Nephron (organoid): Measurements from ENCODE around the gene TGFB3.
"Not testable (repeated sequence)": the region's sequence is repeated elsewhere in the genome, so short reads cannot be mapped to it uniquely, and the experiment has no call there.

Source experiments
- H3K27ac Mint-ChIP-seq, 3 experiments: 2 replicates each; pipeline ENCODE4 v1.8.0; 2020; ENCODE audit warnings: mixed read lengths in 3 of 3, mild to moderate bottlenecking in 2 of 3, moderate library complexity in 1 of 3
- H3K27me3 Mint-ChIP-seq: 2 replicates; pipeline ENCODE4 v1.8.0; 2021; ENCODE audit warnings: low read depth, mild to moderate bottlenecking, moderate library complexity, mixed read lengths
- H3K36me3 Mint-ChIP-seq: 2 replicates; pipeline ENCODE4 v1.8.0; 2020; ENCODE audit warnings: low read depth, mixed read lengths
- H3K4me1 Mint-ChIP-seq: 2 replicates; pipeline ENCODE4 v1.8.0; 2020; ENCODE audit warnings: mixed read lengths
- H3K4me3 Mint-ChIP-seq, 3 experiments: 2 replicates each; pipeline ENCODE4 v1.8.0; 2020; ENCODE audit warnings: mild to moderate bottlenecking in 3 of 3, mixed read lengths in 3 of 3, moderate library complexity in 2 of 3
- H3K9me3 Mint-ChIP-seq: 2 replicates; pipeline ENCODE4 v1.8.0; 2020; ENCODE audit warnings: mixed read lengths
- TF ChIP-seq, protein P1 (sequence below), 3 experiments: fragments of 200-600 bp; sonication (generic); IDR thresholded peaks; one replicate each; pipeline ENCODE4 v1.5.0; 2021; ENCODE audit warnings: antibody characterized with exemption in 3 of 3; ENCODE audit not compliant: unreplicated experiment in 3 of 3

Gene TGFB3

DNA sequence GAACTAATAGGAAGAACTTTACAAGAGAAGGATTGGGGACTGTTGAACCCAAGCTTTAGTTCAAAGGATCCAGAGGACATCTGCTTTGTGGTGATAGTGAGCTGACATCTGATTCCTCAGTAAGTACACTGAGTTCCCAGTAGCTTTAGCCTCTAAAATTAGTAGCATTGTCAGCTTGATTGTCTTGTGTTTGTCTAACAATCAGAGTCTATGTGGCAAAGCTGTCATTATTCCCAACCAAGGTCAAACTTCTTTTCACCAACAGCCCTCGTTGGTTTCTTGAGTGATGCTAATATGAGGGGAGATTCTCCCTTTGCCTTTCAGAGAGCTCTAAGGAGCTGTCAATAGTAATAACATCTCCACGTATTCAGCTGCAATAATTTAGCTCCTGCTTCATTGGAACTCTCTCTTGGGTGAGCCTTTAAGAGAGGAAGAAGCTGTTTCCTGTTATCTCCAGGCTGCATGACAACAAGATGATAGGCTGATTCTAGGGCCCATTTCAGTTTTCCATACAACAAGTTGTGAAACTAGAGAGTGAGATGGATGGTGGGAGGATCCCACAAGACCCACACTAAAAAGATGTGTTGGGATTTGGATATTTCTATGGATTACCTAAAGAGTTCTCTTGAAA, 46.7 kb downstream of the TGFB3 start:
- TF ChIP-seq, protein P1, sequence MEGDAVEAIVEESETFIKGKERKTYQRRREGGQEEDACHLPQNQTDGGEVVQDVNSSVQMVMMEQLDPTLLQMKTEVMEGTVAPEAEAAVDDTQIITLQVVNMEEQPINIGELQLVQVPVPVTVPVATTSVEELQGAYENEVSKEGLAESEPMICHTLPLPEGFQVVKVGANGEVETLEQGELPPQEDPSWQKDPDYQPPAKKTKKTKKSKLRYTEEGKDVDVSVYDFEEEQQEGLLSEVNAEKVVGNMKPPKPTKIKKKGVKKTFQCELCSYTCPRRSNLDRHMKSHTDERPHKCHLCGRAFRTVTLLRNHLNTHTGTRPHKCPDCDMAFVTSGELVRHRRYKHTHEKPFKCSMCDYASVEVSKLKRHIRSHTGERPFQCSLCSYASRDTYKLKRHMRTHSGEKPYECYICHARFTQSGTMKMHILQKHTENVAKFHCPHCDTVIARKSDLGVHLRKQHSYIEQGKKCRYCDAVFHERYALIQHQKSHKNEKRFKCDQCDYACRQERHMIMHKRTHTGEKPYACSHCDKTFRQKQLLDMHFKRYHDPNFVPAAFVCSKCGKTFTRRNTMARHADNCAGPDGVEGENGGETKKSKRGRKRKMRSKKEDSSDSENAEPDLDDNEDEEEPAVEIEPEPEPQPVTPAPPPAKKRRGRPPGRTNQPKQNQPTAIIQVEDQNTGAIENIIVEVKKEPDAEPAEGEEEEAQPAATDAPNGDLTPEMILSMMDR (IDR thresholded peaks at IDR 0.05; ENCODE audit: unreplicated experiment in 3 of 3) = no peak
- H3K27me3 Mint-ChIP-seq = no peaks in the 10 kb centered on the region
- H3K36me3 Mint-ChIP-seq = peaks cover 3% of the 10 kb centered on the region

DNA sequence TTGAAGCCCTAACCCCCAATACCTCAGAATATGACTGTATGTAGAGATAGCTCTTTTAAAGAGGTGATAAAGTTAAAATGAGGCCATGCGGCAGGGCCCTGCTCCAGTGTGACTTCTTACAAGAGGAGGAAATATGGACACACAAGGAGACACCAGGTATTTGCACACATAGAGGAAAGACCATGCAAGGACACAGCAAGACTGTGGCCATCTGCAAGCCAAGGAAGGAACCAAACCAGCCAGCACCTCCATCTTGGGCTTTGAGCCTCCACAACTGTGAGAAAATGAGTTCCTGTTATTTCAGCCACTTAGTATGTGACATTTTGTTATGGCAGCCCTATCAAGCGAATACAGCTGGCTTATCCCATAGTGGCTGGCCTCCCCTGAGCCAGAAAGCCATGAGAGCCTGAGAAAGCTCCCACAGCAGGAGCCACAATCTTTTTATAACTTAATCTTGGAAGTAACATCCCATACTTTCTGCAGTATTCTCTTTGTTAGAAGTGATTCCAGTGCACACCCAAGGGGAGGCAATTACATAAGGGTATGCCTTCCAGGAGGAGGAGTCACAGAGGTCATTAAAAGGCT, 48.0 kb downstream of the TGFB3 start:
- H3K9me3 Mint-ChIP-seq = no peaks in the 10 kb centered on the region
- no peak overlapping the region for H3K27ac Mint-ChIP-seq
- no peaks in the 10 kb centered on the region for H3K27me3 Mint-ChIP-seq
- H3K4me1 Mint-ChIP-seq = peaks cover 50% of the 10 kb centered on the region
- H3K4me3 Mint-ChIP-seq = no peak overlapping the region
- peaks cover 3% of the 10 kb centered on the region for H3K36me3 Mint-ChIP-seq
- TF ChIP-seq, protein P1 (IDR thresholded peaks at IDR 0.05; ENCODE audit: unreplicated experiment in 3 of 3) = no peak

More for the DNA sequence above, 46.7 kb downstream of the TGFB3 start:
- Mint-ChIP-seq H3K27ac (peak overlapping the region in 1 of 3 experiments; percentile 26), H3K4me1 (peaks cover 46% of the 10 kb centered on the region), H3K4me3 (no peak overlapping the region), H3K9me3 (no peaks in the 10 kb centered on the region)

DNA sequence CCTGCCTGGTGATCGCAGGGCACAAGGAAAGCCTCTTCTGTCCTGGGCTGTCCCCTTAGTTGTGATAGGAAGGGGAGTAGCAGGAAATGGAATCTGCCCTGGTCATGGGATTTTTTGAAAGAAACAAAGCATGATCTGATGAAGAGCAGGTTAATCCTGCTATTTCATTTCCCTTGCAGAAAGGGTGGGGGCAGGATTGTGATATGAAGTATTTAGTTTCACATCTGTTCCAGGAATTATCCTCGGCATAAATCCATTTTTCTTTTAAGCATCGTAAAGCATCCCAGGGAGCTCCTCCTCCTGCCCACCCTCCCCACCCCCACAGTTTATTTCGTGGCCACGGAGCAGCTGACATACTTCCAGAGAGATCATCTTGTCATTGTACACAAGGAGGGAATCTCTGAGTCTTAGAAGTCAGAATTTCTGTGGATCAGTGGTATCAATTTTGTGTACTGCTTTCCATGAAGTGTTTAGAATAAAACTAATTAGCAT, 53.1 kb downstream of the TGFB3 start:
- Mint-ChIP-seq H3K4me3 (peak overlapping the region; percentile 18 to 63 (median 62)), H3K4me1 (peaks cover 37% of the 10 kb centered on the region), H3K27me3 (no peaks in the 10 kb centered on the region), H3K9me3 (peaks cover 7% of the 10 kb centered on the region), H3K27ac (peak overlapping the region; percentile 86 to 93 (median 90)), H3K36me3 (peaks cover 16% of the 10 kb centered on the region)
- TF ChIP-seq, protein P1 (IDR thresholded peaks at IDR 0.05; ENCODE audit: unreplicated experiment in 3 of 3) = no peak

DNA sequence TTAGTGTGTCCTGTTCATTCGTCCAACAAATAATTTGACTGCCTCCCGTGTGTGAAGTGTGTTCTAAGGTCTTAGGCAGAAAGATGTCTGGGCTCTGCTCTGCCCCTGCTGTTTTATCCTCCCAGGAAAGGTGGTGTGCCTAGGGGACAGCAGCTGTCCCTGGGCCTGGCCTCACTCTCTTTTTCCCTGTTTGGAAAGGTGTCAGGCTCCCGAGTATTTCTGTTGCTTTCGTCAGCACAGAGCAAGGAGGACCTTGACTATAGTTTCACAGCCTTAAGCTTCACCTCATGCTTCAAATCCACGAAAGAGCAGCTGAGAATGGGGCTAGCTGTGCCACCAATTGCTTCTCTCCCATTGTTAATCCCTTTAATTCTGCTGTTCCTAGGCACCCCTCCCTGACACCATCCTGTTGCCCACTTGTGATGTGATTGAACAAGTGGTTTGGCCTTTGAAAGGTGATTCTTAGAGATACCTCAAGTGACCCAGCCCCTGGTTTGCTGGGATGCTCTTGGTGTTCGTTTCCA, 54.2 kb downstream of the TGFB3 start:
- H3K9me3 Mint-ChIP-seq = peaks cover 14% of the 10 kb centered on the region

DNA sequence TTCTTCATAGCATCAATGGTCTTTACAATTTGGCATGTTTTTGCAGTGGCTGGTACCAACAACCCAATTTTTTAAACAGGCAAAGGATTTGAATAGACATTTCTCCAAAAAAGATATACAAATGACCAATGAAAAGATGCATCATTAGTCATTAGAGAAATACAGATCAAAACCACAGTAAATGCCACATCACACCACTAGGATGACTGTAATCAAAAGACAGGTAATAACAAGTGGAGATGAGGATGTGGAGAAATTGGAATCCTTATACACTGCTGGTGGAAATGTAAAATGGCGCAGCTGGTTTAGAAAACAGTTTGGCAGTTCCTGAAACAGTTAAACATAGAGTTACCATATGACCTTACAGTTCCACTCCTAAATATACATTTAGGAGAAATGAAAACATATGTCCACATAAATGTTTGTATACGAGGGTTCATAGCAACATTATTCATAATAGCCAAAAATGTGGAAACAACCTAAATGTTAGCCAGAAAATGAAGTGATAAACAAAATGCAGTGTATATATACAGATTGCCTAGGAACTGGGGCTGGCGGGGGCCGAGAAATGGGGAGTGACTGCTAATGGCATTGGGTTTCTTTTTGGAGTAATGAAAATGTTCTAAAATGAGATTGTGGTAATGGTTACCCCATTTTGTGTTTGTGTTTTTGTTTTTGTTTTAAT, 55.2 kb downstream of the TGFB3 start:
- peaks cover 33% of the 10 kb centered on the region for H3K4me1 Mint-ChIP-seq
- TF ChIP-seq, protein P1 (IDR thresholded peaks at IDR 0.05; ENCODE audit: unreplicated experiment in 3 of 3) = no peak
- H3K4me3 Mint-ChIP-seq = no peak overlapping the region
- H3K27me3 Mint-ChIP-seq = no peaks in the 10 kb centered on the region
- peaks cover 32% of the 10 kb centered on the region for H3K36me3 Mint-ChIP-seq
- H3K27ac Mint-ChIP-seq = peak overlapping the region in 1 of 3 experiments; percentile 4
- H3K9me3 Mint-ChIP-seq = peaks cover 25% of the 10 kb centered on the region

More for the DNA sequence above, 54.2 kb downstream of the TGFB3 start:
- Mint-ChIP-seq H3K27me3 (no peaks in the 10 kb centered on the region), H3K27ac (peak overlapping the region in 2 of 3 experiments; percentile 53 to 90), H3K4me1 (peaks cover 37% of the 10 kb centered on the region), H3K36me3 (peaks cover 25% of the 10 kb centered on the region), H3K4me3 (no peak overlapping the region)
- TF ChIP-seq, protein P1 (IDR thresholded peaks at IDR 0.05; ENCODE audit: unreplicated experiment in 3 of 3) = no peak

DNA sequence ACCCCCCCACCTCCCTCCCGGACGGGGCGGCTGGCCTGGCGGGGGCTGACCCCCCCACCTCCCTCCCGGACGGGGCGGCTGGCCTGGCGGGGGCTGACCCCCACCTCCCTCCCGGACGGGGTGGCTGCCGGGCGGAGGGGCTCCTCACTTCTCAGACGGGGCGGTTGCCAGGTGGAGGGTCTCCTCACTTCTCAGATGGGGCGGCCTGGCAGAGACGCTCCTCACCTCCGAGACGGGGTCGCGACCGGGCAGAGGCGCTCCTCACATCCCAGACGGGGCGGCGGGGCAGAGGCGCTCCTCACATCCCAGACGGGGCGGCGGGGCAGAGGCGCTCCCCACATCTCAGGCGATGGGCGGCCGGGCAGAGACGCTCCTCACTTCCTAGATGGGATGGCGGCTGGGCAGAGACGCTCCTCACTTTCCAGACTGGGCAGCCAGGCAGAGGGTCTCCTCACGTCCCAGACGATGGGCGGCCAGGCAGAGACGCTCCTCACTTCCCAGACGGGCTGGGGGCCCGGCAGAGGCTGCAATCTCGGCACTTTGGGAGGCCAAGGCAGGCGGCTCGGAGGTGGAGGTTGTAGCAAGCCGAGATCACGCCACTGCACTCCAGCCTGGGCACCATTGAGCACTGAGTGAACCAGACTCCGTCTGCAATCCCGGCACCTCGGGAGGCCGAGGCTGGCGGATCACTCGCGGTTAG, 56.5 kb downstream of the TGFB3 start:
- not testable (repeated sequence) for H3K27ac Mint-ChIP-seq, H3K27me3 Mint-ChIP-seq
- peaks cover 27% of the 10 kb centered on the region for H3K9me3 Mint-ChIP-seq

DNA sequence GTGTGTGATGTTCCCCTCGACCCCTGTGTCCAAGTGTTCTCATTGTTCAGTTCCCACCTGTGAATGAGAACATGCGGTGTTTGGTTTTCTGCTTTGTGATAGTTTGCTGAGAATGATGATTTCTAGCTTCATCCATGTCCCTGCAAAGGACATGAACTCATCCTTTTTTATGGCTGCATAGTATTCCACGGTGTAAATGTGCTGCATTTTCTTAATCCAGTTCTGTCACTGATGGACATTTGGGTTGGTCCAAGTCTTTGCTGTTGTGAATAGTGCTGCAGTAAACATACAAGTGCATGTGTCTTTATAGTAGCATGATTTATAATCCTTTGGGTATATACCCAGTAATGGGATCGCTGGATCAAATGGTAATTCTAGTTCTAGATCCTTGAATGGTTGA, 61.4 kb downstream of the TGFB3 start:
- not testable (repeated sequence) for H3K4me3 Mint-ChIP-seq, H3K27me3 Mint-ChIP-seq, H3K4me1 Mint-ChIP-seq, H3K27ac Mint-ChIP-seq
- H3K9me3 Mint-ChIP-seq = peaks cover 24% of the 10 kb centered on the region
- H3K36me3 Mint-ChIP-seq = peaks cover 42% of the 10 kb centered on the region

More for the DNA sequence above, 56.5 kb downstream of the TGFB3 start:
- Mint-ChIP-seq H3K36me3 (peaks cover 42% of the 10 kb centered on the region), H3K4me1 (peaks cover 23% of the 10 kb centered on the region)
- not testable (repeated sequence) for H3K4me3 Mint-ChIP-seq
